Endodermal cell (in vitro differentiated cells): ENCODE results near the gene CRYBA4. TPM values are rescaled to one million over a fixed set of nuclear protein-coding genes. Genes with fewer than 3 reads are reported as not detected.

Experiments used
- DNase-seq: peaks from one replicate; pipeline ENCODE4 v3.0.0-alpha.2; 2017
- H3K27ac ChIP-seq: 2 replicates; pipeline ENCODE4 v1.5.1; 2013; ENCODE audit warnings: mild to moderate bottlenecking, low read depth, low read length, moderate library complexity
- H3K27me3 ChIP-seq: 2 replicates; pipeline ENCODE4 v1.6.1; 2013; ENCODE audit warnings: mild to moderate bottlenecking, low read length, moderate library complexity; ENCODE audit not compliant: insufficient read depth, control insufficient read depth, poor library complexity, severe bottlenecking
- H3K36me3 ChIP-seq: 2 replicates; pipeline ENCODE4 v1.7.0; 2013; ENCODE audit warnings: mild to moderate bottlenecking, low read length, moderate library complexity; ENCODE audit not compliant: control insufficient read depth, insufficient read depth
- H3K4me1 ChIP-seq: one replicate; pipeline ENCODE4 v1.7.0; 2013; ENCODE audit warnings: low read length; ENCODE audit not compliant: control insufficient read depth, insufficient read depth
- H3K4me3 ChIP-seq: 2 replicates; pipeline ENCODE4 v1.5.1; 2013; ENCODE audit warnings: mild to moderate bottlenecking, low read length, moderate library complexity
- H3K9ac ChIP-seq: 2 replicates; pipeline ENCODE4 v1.6.1; 2013; ENCODE audit warnings: mild to moderate bottlenecking, low read length, moderate library complexity; ENCODE audit not compliant: poor library complexity, severe bottlenecking; ENCODE audit errors: extremely low read depth
- H3K9me3 ChIP-seq: 2 replicates; pipeline ENCODE4 v1.6.1; 2013; ENCODE audit warnings: mild to moderate bottlenecking, low read length, moderate library complexity; ENCODE audit not compliant: control insufficient read depth
- H3K27ac Mint-ChIP-seq: 2 replicates; pipeline ENCODE4 v1.8.0; 2020; ENCODE audit warnings: mixed read lengths
- H3K27me3 Mint-ChIP-seq: 2 replicates; pipeline ENCODE4 v1.8.0; 2021; ENCODE audit warnings: mild to moderate bottlenecking, mixed read lengths; ENCODE audit not compliant: insufficient read depth
- H3K36me3 Mint-ChIP-seq: 2 replicates; pipeline ENCODE4 v1.8.0; 2020; ENCODE audit warnings: low read depth, mixed read lengths
- H3K4me1 Mint-ChIP-seq: 2 replicates; pipeline ENCODE4 v1.8.0; 2020; ENCODE audit warnings: mixed read lengths
- H3K4me3 Mint-ChIP-seq: 2 replicates; pipeline ENCODE4 v1.8.0; 2020; ENCODE audit warnings: mild to moderate bottlenecking, moderate library complexity, mixed read lengths
- H3K9me3 Mint-ChIP-seq: 2 replicates; pipeline ENCODE4 v1.8.0; 2020; ENCODE audit warnings: mild to moderate bottlenecking, mixed read lengths
- WGBS, 2 experiments: methylation state at CpG; one replicate each; pipeline versions ENCODE4 v1.1.5 to v1.1.7; 2013; ENCODE audit warnings: missing lambda C conversion rate in 2 of 2, mixed read lengths in 1 of 2; ENCODE audit not compliant: insufficient coverage in 1 of 2, insufficient read length in 1 of 2; 5-methylcytosine and 5-hydroxymethylcytosine counted together
- total RNA-seq, 2 donors: library from RNA; stranded (reverse); fragmentation: NEBNext Ultra II Directional in 1 of 2; extraction: Animal tissue kit (Norgen Biotek cat#: 25700) in 1 of 2; gene quantifications; 2 replicates in 1 of 2; 3 replicates in 1 of 2; pipeline ENCODE4 v1.2.1, GENCODE V29; 2021
- TF ChIP-seq, protein P1 (sequence below): fragments of 200-600 bp; sonication (generic); conservative IDR thresholded peaks from 2 replicates; pipeline ENCODE4 v1.5.0; 2021; ENCODE audit warnings: antibody characterized with exemption, mild to moderate bottlenecking

CRYBA4 gene
- total RNA-seq, 2 donors from 2014 or later = not detected

GRCh38 chr22:26601726-26602125 lies 20.0 kb upstream of the CRYBA4 start:
- TF ChIP-seq, protein P1, sequence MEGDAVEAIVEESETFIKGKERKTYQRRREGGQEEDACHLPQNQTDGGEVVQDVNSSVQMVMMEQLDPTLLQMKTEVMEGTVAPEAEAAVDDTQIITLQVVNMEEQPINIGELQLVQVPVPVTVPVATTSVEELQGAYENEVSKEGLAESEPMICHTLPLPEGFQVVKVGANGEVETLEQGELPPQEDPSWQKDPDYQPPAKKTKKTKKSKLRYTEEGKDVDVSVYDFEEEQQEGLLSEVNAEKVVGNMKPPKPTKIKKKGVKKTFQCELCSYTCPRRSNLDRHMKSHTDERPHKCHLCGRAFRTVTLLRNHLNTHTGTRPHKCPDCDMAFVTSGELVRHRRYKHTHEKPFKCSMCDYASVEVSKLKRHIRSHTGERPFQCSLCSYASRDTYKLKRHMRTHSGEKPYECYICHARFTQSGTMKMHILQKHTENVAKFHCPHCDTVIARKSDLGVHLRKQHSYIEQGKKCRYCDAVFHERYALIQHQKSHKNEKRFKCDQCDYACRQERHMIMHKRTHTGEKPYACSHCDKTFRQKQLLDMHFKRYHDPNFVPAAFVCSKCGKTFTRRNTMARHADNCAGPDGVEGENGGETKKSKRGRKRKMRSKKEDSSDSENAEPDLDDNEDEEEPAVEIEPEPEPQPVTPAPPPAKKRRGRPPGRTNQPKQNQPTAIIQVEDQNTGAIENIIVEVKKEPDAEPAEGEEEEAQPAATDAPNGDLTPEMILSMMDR = no peak
- H3K27me3 Mint-ChIP-seq = no peaks in the 10 kb centered on the region
- H3K27me3 ChIP-seq = no peaks in the 10 kb centered on the region
- no peaks in the 10 kb centered on the region for H3K9me3 ChIP-seq
- H3K9me3 Mint-ChIP-seq = no peaks in the 10 kb centered on the region
- no peak overlapping the region for H3K9ac ChIP-seq
- H3K4me1 Mint-ChIP-seq = peaks cover 15% of the 10 kb centered on the region
- no peak overlapping the region for H3K4me3 Mint-ChIP-seq
- H3K4me3 ChIP-seq = no peak overlapping the region
- no peak for DNase-seq
- no peaks in the 10 kb centered on the region for H3K36me3 ChIP-seq
- H3K27ac Mint-ChIP-seq = peak overlapping the region; percentile 65
- no peaks in the 10 kb centered on the region for H3K36me3 Mint-ChIP-seq
- WGBS, 2 experiments = 87 to 92% methylated on average over 2 to 12 of the region's 12 CpGs
- no peaks in the 10 kb centered on the region for H3K4me1 ChIP-seq
- no peak overlapping the region for H3K27ac ChIP-seq

DNA sequence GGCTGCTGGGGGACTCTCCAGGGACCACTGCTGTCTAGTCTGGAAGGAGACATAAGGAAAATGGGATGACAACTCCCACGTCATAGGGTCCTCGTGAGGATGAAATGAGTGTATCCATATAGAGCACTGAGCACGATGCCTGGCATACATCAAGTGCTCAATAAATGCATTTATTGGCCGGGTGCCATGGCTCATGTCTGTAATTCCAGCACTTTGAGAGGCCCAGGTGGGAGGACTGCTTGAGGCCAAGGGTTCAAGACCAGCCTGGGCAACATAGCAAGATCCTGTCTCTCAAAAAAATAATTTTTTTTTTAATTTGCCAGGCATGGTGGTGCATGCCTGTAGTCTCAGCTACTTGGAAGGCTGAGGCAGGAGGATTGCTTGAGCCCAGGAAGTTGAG lies 19.6 kb upstream of the CRYBA4 start:
- 94 to 99% methylated on average over 4 of the region's 4 CpGs for WGBS, 2 experiments
- no peaks in the 10 kb centered on the region for H3K36me3 Mint-ChIP-seq
- TF ChIP-seq, protein P1 = no peak
- peak overlapping the region; percentile 65 for H3K27ac Mint-ChIP-seq
- Histone ChIP-seq H3K27ac (no peak overlapping the region), H3K36me3 (no peaks in the 10 kb centered on the region), H3K4me3 (no peak overlapping the region), H3K27me3 (no peaks in the 10 kb centered on the region), H3K9me3 (no peaks in the 10 kb centered on the region), H3K4me1 (no peaks in the 10 kb centered on the region), H3K9ac (no peak overlapping the region)
- no peak overlapping the region for H3K4me3 Mint-ChIP-seq
- no peak for DNase-seq
- H3K4me1 Mint-ChIP-seq = peaks cover 15% of the 10 kb centered on the region
- no peaks in the 10 kb centered on the region for H3K27me3 Mint-ChIP-seq
- H3K9me3 Mint-ChIP-seq = no peaks in the 10 kb centered on the region

DNA sequence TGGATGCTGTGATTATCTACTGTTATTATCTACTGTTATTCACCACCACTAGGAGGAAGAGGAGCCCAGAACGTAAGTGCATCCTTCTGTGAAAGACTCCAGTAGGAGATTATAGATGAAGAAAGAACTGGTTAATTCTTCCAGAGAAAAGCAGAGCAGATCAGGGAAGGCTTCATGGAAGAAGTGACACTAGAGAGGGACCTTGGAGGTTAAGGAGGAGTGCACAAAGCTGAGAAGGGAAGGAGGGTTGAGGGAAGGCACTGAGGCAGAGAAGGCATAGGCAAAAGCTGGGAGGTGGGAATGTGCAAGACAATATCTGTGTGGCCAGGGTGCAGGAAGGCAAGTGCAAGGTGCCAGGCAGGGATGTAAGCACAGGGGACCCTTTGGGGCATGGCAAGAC lies 17.4 kb upstream of the CRYBA4 start:
- H3K4me1 Mint-ChIP-seq = peaks cover 28% of the 10 kb centered on the region
- H3K9me3 Mint-ChIP-seq = no peaks in the 10 kb centered on the region
- H3K36me3 ChIP-seq = no peaks in the 10 kb centered on the region
- TF ChIP-seq, protein P1 = peak; percentile 38
- no peak for DNase-seq
- no peak overlapping the region for H3K4me3 ChIP-seq
- no peaks in the 10 kb centered on the region for H3K9me3 ChIP-seq
- no peak overlapping the region for H3K9ac ChIP-seq
- H3K4me1 ChIP-seq = no peaks in the 10 kb centered on the region
- H3K36me3 Mint-ChIP-seq = no peaks in the 10 kb centered on the region
- H3K27me3 Mint-ChIP-seq = no peaks in the 10 kb centered on the region
- no peak overlapping the region for H3K27ac ChIP-seq
- no peak overlapping the region for H3K4me3 Mint-ChIP-seq
- H3K27ac Mint-ChIP-seq = no peak overlapping the region
- 63 to 79% methylated on average over 1 of the region's 1 CpG for WGBS, 2 experiments
- no peaks in the 10 kb centered on the region for H3K27me3 ChIP-seq
